GM12892 (cell line): ENCODE results near the gene LRRC34.

Experiments
- POLR2A ChIP-seq: IDR thresholded peaks from 2 replicates; pipeline ENCODE4 v1.6.1; 2011; ENCODE audit warnings: low read depth, low read length, control low read depth
- POLR2AphosphoS5 ChIP-seq: IDR thresholded peaks from 2 replicates; pipeline ENCODE4 v1.6.1; 2011; ENCODE audit warnings: low read depth, low read length, control low read depth

- TF ChIP-seq POLR2AphosphoS5 = no peak
- TF ChIP-seq POLR2A = no peak
Observed at GRCh38 chr3:169746924-169747323, 65.8 kb downstream of the LRRC34 start.
